Astrocyte (in vitro differentiated cells and primary cell): ENCODE data around the gene APLP2.

ENCODE experiments used
- EZH2 ChIP-seq: IDR thresholded peaks from 2 replicates; pipeline ENCODE4 v1.6.1; 2012; ENCODE audit warnings: mild to moderate bottlenecking, low read length, inconsistent platforms; ENCODE audit not compliant: insufficient read depth
- TF ChIP-seq, protein P1 (sequence below): IDR thresholded peaks from 2 replicates; pipeline ENCODE4 v1.5.1; 2011; ENCODE audit warnings: low read depth, mild to moderate bottlenecking, inconsistent platforms, low read length, moderate library complexity; ENCODE audit not compliant: insufficient read depth

- TF ChIP-seq, protein P1, sequence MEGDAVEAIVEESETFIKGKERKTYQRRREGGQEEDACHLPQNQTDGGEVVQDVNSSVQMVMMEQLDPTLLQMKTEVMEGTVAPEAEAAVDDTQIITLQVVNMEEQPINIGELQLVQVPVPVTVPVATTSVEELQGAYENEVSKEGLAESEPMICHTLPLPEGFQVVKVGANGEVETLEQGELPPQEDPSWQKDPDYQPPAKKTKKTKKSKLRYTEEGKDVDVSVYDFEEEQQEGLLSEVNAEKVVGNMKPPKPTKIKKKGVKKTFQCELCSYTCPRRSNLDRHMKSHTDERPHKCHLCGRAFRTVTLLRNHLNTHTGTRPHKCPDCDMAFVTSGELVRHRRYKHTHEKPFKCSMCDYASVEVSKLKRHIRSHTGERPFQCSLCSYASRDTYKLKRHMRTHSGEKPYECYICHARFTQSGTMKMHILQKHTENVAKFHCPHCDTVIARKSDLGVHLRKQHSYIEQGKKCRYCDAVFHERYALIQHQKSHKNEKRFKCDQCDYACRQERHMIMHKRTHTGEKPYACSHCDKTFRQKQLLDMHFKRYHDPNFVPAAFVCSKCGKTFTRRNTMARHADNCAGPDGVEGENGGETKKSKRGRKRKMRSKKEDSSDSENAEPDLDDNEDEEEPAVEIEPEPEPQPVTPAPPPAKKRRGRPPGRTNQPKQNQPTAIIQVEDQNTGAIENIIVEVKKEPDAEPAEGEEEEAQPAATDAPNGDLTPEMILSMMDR: no peak
- no peak for TF ChIP-seq EZH2
These were observed 18.5 kb downstream of the APLP2 start for GRCh38 chr11:130088217-130088616.
